GM10847 (cell line): Measurements from ENCODE around the gene BDKRB1.

ENCODE experiments used
- POLR2A ChIP-seq: IDR thresholded peaks from 2 replicates; pipeline ENCODE4 v1.6.1; 2011; ENCODE audit not compliant: insufficient read length; ENCODE audit errors: extremely low read depth

The BDKRB1 gene

DNA sequence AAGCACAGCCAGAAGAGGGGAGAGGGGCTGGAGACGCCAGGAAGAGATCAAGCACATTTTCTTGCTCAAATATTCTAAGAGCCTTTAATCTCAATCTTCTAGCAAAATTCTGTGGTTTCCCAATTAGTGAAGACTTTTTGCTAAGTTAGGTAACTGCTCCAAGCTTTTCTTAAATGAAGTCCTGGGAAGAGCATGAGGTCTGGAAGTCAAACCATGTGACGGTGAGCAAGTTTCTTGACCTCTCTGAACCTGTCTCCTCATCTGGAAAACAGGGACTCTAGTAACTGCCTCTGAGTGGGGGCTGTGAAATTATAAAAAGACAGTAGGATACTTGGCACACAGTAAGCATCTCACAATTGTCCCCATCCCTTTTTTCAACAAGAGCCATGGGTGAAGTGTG, 24.1 kb downstream of the BDKRB1 start:
- no peak for TF ChIP-seq POLR2A

DNA sequence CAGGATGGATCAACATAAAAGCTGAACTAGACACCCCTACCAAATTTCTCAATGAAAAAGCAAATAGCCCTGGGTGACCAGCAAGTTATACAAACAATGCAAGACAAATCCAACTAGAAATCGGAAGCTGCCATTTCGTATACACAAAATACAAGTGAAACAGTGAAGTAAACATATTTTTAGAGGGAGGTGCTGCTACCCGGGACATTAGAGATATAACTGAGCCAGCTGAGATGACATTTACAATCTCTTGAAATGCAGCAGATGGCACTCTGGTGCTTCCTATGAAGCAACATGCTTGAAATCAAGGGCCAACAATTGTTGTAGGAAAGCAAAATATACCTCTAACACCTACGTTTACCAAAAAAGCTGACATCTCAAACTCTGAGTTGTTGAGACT, 25.5 kb downstream of the BDKRB1 start:
- TF ChIP-seq POLR2A, result no peak

- no peak for TF ChIP-seq POLR2A
These were observed 28.0 kb downstream of the BDKRB1 start for GRCh38 chr14:96284008-96284407.

GRCh38 chr14:96284430-96284829, 28.4 kb downstream of the BDKRB1 start:
- no peak for TF ChIP-seq POLR2A

GRCh38 chr14:96285667-96286066, 29.7 kb downstream of the BDKRB1 start:
- TF ChIP-seq POLR2A, result no peak

GRCh38 chr14:96286251-96286650, 30.2 kb downstream of the BDKRB1 start:
- no peak for TF ChIP-seq POLR2A

- no peak for TF ChIP-seq POLR2A
These were observed 31.8 kb downstream of the BDKRB1 start for GRCh38 chr14:96287856-96288255.

GRCh38 chr14:96294246-96294645, 38.2 kb downstream of the BDKRB1 start:
- no peak for TF ChIP-seq POLR2A

DNA sequence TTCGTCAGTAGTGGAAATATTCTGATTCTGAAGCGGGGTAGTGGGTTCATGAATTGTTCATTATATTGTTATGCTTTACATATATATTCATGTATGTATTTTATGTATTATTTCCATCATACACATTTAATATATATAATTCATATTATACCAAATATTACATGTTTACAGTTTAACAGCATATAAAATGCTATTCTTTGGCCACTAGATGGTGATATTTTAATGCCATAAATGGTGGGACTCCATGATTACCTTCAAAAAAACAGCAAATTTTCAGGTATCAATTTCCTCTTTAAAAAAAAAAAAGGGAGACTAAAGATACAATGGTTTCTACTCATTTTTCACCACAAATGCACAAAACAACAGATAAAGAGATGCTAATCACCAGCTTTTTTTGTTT, 41.0 kb downstream of the BDKRB1 start:
- TF ChIP-seq POLR2A, result no peak

GRCh38 chr14:96297997-96298515, 42.0 kb downstream of the BDKRB1 start:
- no peak for TF ChIP-seq POLR2A

- TF ChIP-seq POLR2A, result no peak
These were observed 43.4 kb downstream of the BDKRB1 start for GRCh38 chr14:96299441-96299840.

GRCh38 chr14:96303981-96304380, 48.0 kb downstream of the BDKRB1 start:
- TF ChIP-seq POLR2A, result no peak

DNA sequence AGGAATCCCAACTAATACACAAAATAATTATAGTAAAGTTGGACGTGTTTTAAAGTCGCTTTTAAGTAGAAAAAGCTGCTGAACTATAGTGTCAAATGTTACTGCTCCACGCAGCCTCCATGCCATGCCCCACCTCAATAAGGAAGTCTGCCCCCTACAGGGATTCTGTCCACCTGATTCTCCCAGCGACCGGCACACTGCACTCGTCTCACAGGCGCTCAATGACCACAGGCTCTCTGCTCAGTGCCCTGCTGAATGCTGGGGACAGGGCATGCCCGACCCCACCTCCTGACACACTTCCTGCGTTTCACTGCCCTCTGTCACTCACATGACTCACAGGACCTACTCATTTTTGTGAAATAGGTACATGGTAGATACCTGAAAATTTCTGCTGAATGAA, 48.9 kb downstream of the BDKRB1 start:
- no peak for TF ChIP-seq POLR2A

DNA sequence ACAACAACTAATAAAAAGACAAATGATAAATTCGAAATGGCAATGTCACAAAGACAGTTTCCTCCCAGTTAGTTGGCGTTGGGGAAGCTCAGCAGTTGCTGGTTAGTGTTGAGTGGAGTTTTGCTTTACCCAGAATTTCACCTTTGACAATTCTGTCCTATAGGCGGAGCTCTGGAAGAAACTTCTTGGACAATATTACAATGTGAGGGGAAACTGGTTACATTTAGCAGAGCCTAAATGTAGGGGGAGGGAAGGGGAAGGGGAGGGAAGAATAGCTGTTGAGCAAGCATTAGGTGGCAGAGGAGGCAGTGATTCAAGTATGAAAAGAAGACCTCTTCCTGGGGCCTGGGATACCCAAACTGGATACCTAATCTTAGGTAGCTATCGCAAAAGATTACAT, 51.4 kb downstream of the BDKRB1 start:
- no peak for TF ChIP-seq POLR2A

DNA sequence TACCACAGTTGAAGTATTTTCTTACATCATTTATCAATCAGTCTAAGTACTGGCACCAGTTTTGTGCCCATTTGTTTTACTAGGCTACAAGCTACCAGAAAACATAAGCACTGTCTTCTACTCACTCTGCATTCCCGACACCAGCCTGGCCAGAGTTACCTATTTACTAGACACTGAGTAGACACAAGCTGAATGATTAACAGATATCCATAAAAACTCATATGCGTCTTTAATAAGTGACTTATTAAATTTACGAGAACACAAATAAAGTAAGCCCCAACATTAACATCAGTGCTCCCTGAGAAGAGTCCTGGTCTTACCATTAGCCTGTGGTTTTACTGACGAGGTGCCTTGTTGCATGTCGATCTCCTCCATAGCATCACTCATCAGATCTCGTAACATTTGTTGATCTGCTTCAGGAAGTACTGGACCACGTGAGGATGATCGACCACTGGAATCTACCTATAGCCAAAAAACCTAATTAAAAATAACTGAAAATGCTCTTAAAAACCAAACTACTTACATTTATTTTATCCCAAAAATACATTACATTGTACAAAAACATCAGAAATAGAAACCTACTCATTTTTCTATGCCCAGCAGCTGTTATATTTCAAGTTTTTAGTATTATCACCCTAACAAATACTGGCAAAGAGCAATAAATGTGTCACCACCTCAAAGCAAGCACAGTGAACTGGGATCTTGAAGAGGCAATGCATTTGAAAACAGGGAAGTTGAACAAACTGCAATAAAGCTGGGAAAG, 53.3 kb downstream of the BDKRB1 start:
- TF ChIP-seq POLR2A, result no peak

GRCh38 chr14:96309896-96310330, 53.9 kb downstream of the BDKRB1 start:
- TF ChIP-seq POLR2A, result no peak

DNA sequence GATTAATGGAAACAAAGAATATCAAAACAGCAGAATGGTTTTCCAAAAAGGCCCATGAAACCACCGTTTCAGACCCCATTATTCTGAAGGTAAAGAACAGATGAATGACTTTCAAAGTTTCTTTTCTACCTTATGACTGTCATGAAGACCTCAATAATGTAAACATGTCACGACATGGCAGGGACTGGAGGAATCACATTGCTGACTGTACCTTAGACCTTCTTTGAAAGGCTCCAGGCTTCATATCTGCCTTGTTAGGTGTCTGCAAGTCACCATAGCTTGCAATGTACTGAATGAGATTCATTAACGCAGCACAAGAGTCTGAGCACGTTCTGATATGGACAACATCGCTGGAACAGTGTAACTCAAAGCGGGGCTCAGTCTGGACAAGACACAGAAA, 54.9 kb downstream of the BDKRB1 start:
- no peak for TF ChIP-seq POLR2A
